Neural progenitor cell (in vitro differentiated cells): ENCODE results near the gene HPSE2. TPM values are rescaled to one million over a fixed set of nuclear protein-coding genes. Genes with fewer than 3 reads are reported as not detected.

Experiments used
- DNase-seq: peaks from one replicate; pipeline ENCODE4 v3.0.0-alpha.2; 2016; ENCODE audit warnings: low spot score
- H2AFZ ChIP-seq: fragments of 200-600 bp; sonication (generic); replicated peaks from 2 replicates; pipeline ENCODE4 v1.6.1; 2016; ENCODE audit warnings: antibody characterized with exemption
- H3F3A ChIP-seq: fragments of 200-600 bp; sonication (generic); 2 replicates; pipeline ENCODE4 v1.6.1; 2016; ENCODE audit warnings: antibody characterized with exemption, low read depth
- H3K27ac ChIP-seq: fragments of 200-600 bp; sonication (generic); 2 replicates; pipeline ENCODE4 v1.5.1; 2016; ENCODE audit warnings: mild to moderate bottlenecking
- H3K27me3 ChIP-seq: fragments of 200-600 bp; sonication (generic); 2 replicates; pipeline ENCODE4 v1.6.1; 2016; ENCODE audit warnings: mild to moderate bottlenecking, moderate library complexity
- H3K36me3 ChIP-seq: fragments of 200-600 bp; sonication (generic); 2 replicates; pipeline ENCODE4 v1.5.1; 2016
- H3K4me1 ChIP-seq: fragments of 200-600 bp; sonication (generic); 2 replicates; pipeline ENCODE4 v1.6.1; 2016; ENCODE audit warnings: mixed run types
- H3K4me2 ChIP-seq: fragments of 200-600 bp; sonication (generic); 2 replicates; pipeline ENCODE4 v1.6.1; 2016
- H3K4me3 ChIP-seq: fragments of 200-600 bp; sonication (generic); 2 replicates; pipeline ENCODE4 v1.5.1; 2016
- H3K79me2 ChIP-seq: fragments of 200-600 bp; sonication (generic); 2 replicates; pipeline ENCODE4 v1.6.1; 2016; ENCODE audit warnings: low read depth
- H3K9ac ChIP-seq: fragments of 200-600 bp; sonication (generic); 2 replicates; pipeline ENCODE4 v1.6.1; 2016
- H3K9me3 ChIP-seq: fragments of 200-600 bp; sonication (generic); 2 replicates; pipeline ENCODE4 v1.5.1; 2016; ENCODE audit warnings: low read depth
- H4K20me1 ChIP-seq: fragments of 200-600 bp; sonication (generic); 2 replicates; pipeline ENCODE4 v1.6.1; 2016; ENCODE audit warnings: low read depth
- H3K27ac Mint-ChIP-seq: 3 replicates; pipeline ENCODE4 v1.8.0; 2021; ENCODE audit warnings: mixed read lengths
- H3K27me3 Mint-ChIP-seq: 2 replicates; pipeline ENCODE4 v1.8.0; 2022; ENCODE audit warnings: low read depth, mild to moderate bottlenecking, inconsistent platforms, moderate library complexity, mixed read lengths; ENCODE audit not compliant: insufficient read depth
- H3K36me3 Mint-ChIP-seq: 3 replicates; pipeline ENCODE4 v1.8.0; 2021; ENCODE audit warnings: mixed read lengths
- H3K4me1 Mint-ChIP-seq: 3 replicates; pipeline ENCODE4 v1.8.0; 2021; ENCODE audit warnings: mixed read lengths
- H3K4me3 Mint-ChIP-seq: 3 replicates; pipeline ENCODE4 v1.8.0; 2021; ENCODE audit warnings: mild to moderate bottlenecking, moderate library complexity, mixed read lengths
- H3K9me3 Mint-ChIP-seq: 3 replicates; pipeline ENCODE4 v1.8.0; 2020; ENCODE audit warnings: mixed read lengths
- CTCF ChIP-seq: fragments of 200-600 bp; sonication (generic); IDR thresholded peaks from 2 replicates; pipeline ENCODE4 v1.5.1; 2017; ENCODE audit warnings: antibody characterized with exemption, mild to moderate bottlenecking
- EZH2 ChIP-seq: fragments of 200-600 bp; sonication (generic); IDR thresholded peaks from 2 replicates; pipeline ENCODE4 v1.6.1; 2017; ENCODE audit warnings: antibody characterized with exemption, mild to moderate bottlenecking, moderate library complexity
- EZH2phosphoT487 ChIP-seq: fragments of 200-600 bp; sonication (generic); IDR thresholded peaks from 2 replicates; pipeline ENCODE4 v1.6.1; 2017; ENCODE audit warnings: antibody characterized with exemption
- total RNA-seq: library from RNA; depleted of rRNA; stranded (reverse); fragments of >200 nt; gene quantifications from 2 replicates; pipeline ENCODE4 v1.2.3, GENCODE V29; 2015; ENCODE audit warnings: low replicate concordance

Gene HPSE2
- total RNA-seq, 1 donor from 2014 or later: 3.4 TPM

- peak overlapping the region; percentile 76 for H3K4me2 ChIP-seq
- Mint-ChIP-seq H3K4me3 (peak overlapping the region; percentile 82), H3K27ac (no peak overlapping the region)
Measured at GRCh38 chr10:98446151-98446660, 789.4 kb downstream of the HPSE2 start.

GRCh38 chr10:98445200-98445812, 790.3 kb downstream of the HPSE2 start:
- no peaks in the 10 kb centered on the region for H3K4me1 ChIP-seq
- Mint-ChIP-seq H3K27me3 (peaks cover 6% of the 10 kb centered on the region), H3K4me3 (peak overlapping the region; percentile 82), H3K27ac (no peak overlapping the region), H3K9me3 (peaks cover 2% of the 10 kb centered on the region), H3K36me3 (peaks cover 13% of the 10 kb centered on the region), H3K4me1 (peaks cover 5% of the 10 kb centered on the region)
- peak overlapping the region; percentile 72 for H3K4me3 ChIP-seq
- peaks cover 7% of the 10 kb centered on the region for H3F3A ChIP-seq
- no peak overlapping the region for H3K9ac ChIP-seq
- H3K4me2 ChIP-seq: peak overlapping the region; percentile 76
- H4K20me1 ChIP-seq: no peaks in the 10 kb centered on the region
- TF ChIP-seq CTCF: no peak
- no peak for DNase-seq
- H3K27me3 ChIP-seq: no peaks in the 10 kb centered on the region
- H3K79me2 ChIP-seq: no peaks in the 10 kb centered on the region
- no peak overlapping the region for H2AFZ ChIP-seq
- no peak overlapping the region for H3K27ac ChIP-seq
- no peaks in the 10 kb centered on the region for H3K36me3 ChIP-seq
- H3K9me3 ChIP-seq: no peaks in the 10 kb centered on the region

More at GRCh38 chr10:98446151-98446660, 789.4 kb downstream of the HPSE2 start:
- peak overlapping the region; percentile 98 for H2AFZ ChIP-seq
- H3K9me3 Mint-ChIP-seq: peaks cover 2% of the 10 kb centered on the region
- H3K4me1 ChIP-seq: no peaks in the 10 kb centered on the region
- peak; percentile 62 for DNase-seq
- no peaks in the 10 kb centered on the region for H3K36me3 ChIP-seq
- H3K9ac ChIP-seq: no peak overlapping the region
- peaks cover 5% of the 10 kb centered on the region for H3K4me1 Mint-ChIP-seq
- H3K27ac ChIP-seq: no peak overlapping the region
- H3K27me3 ChIP-seq: no peaks in the 10 kb centered on the region
- peak overlapping the region; percentile 72 for H3K4me3 ChIP-seq
- no peaks in the 10 kb centered on the region for H3K79me2 ChIP-seq
- H3K36me3 Mint-ChIP-seq: peaks cover 12% of the 10 kb centered on the region
- H3K9me3 ChIP-seq: no peaks in the 10 kb centered on the region
- H4K20me1 ChIP-seq: no peaks in the 10 kb centered on the region
- H3K27me3 Mint-ChIP-seq: peaks cover 2% of the 10 kb centered on the region
- TF ChIP-seq EZH2phosphoT487 (no peak), CTCF (no peak), EZH2 (no peak)
- peaks cover 7% of the 10 kb centered on the region for H3F3A ChIP-seq

- Histone ChIP-seq H3K4me1 (no peaks in the 10 kb centered on the region), H3K36me3 (no peaks in the 10 kb centered on the region), H3K4me2 (no peak overlapping the region), H4K20me1 (no peaks in the 10 kb centered on the region), H3F3A (peaks cover 7% of the 10 kb centered on the region), H3K27me3 (no peaks in the 10 kb centered on the region), H3K9ac (no peak overlapping the region), H3K79me2 (no peaks in the 10 kb centered on the region), H3K9me3 (no peaks in the 10 kb centered on the region), H2AFZ (no peak overlapping the region), H3K27ac (no peak overlapping the region), H3K4me3 (no peak overlapping the region)
- H3K27me3 Mint-ChIP-seq: peaks cover 6% of the 10 kb centered on the region
- H3K27ac Mint-ChIP-seq: no peak overlapping the region
- no peak for DNase-seq
- H3K36me3 Mint-ChIP-seq: peaks cover 16% of the 10 kb centered on the region
- TF ChIP-seq EZH2 (no peak), CTCF (no peak), EZH2phosphoT487 (no peak)
- H3K4me3 Mint-ChIP-seq: peak overlapping the region; percentile 17
- peaks cover 5% of the 10 kb centered on the region for H3K4me1 Mint-ChIP-seq
- peaks cover 3% of the 10 kb centered on the region for H3K9me3 Mint-ChIP-seq
Measured at GRCh38 chr10:98444314-98445006, 791.2 kb downstream of the HPSE2 start.
